Amygdala (tissue), 56 donors: Measurements from ENCODE around the gene KCTD2.
"Not testable (repeated sequence)": the region's sequence is repeated elsewhere in the genome, so short reads cannot be mapped to it uniquely, and the experiment has no call there.

Experiments
- DNase-seq, 56 donors: peaks; one replicate each; lab custom pipeline; 2025; lab: John Stamatoyannopoulos, UW

KCTD2 gene

DNA sequence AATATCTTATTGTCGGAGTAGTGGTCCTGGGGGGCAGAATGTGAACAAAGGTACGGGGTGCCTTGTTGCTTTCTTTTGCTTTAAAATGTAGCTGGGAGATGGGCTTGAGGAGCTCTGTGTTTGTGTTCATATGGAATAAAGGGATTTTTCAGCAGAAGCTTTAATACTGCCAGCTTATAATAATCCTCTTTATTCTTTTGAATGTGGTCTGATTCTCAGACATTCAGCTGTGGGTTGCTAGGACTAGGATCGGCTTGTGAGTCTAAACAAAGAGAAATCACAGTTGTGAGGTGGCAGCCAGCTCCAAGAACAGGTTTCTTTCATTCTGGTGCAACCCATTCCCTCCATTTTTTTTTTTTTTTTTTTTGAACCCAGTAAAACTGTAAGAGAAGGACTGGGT, 27.3 kb upstream of the KCTD2 start:
- DNase-seq = peak in 2 of 56 donors; percentile 18 to 25

GRCh38 chr17:75020331-75021110, 26.5 kb upstream of the KCTD2 start:
- peak in 22 of 56 donors; percentile 15 to 75 (median 44) for DNase-seq

GRCh38 chr17:75024686-75025397, 22.2 kb upstream of the KCTD2 start:
- DNase-seq = no peak

DNA sequence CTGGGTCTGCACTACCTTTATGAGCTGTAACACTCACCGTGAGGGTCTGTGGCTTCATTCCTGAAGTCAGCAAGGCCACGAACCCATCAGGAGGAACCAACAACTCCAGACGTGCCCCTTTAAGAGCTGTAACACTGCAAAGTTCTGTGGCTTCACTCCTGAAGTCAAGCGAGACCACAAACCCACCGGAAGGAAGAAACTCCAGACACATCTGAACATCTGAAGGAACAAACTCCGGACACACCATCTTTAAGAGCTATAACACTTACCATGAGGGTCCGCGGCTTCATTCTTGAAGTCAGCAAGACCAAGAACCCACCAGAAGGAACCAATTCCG, 21.7 kb upstream of the KCTD2 start:
- DNase-seq = not testable (repeated sequence)

DNA sequence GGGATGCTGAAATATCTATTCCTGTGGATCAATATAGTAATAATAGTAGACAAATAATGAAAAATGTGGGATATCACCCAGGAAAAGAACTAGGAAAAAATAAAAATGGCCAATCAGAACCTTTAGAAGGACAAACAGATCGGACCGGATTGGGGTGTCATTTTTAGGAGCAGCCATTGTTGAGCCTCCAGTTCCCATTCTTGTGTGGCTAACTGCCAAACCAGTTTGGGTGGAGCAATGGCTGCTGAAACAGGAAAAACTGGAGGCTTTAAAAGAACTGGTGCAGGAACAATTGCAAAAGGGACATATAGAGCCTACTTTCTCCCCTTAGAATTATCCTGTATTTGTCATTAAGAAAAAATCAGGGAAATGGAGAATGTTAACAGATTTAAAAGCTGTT, 20.4 kb upstream of the KCTD2 start:
- DNase-seq = not testable (repeated sequence)

GRCh38 chr17:75030161-75030560, 16.9 kb upstream of the KCTD2 start:
- no peak for DNase-seq

DNA sequence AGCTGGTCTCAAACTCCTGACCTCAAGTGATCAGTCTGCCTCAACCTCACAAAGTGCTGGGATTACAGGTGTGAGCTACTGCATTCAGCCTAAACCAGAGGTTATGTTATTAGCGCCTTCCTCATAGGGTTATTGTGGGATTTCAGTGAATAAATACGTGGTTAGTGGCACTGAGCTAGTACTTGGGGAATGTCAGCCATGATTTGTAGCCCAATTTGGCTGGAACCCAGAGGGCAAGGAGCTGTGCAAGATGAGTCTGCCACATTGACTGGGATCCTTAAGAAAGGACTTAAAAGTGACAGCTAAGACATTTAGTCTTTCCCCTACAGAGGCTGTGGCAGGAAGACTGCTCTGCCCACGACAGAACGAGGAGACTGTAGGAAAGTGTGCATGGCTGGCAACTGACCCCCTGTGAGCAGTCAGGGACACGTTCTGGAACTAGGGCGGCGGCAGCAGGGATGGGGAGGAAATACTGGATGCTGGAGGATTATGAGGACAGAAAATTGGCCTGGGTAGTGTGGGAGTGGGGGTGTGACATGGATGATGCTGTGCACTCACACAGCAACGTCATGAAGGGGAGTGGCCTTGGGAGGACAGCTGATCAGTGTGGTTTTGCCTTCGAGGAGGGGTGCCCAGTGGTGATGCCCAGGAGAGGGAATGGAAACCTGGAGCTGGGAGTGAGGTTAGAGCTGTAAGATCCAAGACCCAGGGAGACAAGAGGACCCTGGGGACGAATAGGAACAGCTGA, 14.9 kb upstream of the KCTD2 start:
- peak in 53 of 56 donors; percentile 28 to 92 (median 78) for DNase-seq

GRCh38 chr17:75032720-75033280, 14.2 kb upstream of the KCTD2 start:
- DNase-seq = peak in 3 of 56 donors; percentile 48 to 66 (median 64)

DNA sequence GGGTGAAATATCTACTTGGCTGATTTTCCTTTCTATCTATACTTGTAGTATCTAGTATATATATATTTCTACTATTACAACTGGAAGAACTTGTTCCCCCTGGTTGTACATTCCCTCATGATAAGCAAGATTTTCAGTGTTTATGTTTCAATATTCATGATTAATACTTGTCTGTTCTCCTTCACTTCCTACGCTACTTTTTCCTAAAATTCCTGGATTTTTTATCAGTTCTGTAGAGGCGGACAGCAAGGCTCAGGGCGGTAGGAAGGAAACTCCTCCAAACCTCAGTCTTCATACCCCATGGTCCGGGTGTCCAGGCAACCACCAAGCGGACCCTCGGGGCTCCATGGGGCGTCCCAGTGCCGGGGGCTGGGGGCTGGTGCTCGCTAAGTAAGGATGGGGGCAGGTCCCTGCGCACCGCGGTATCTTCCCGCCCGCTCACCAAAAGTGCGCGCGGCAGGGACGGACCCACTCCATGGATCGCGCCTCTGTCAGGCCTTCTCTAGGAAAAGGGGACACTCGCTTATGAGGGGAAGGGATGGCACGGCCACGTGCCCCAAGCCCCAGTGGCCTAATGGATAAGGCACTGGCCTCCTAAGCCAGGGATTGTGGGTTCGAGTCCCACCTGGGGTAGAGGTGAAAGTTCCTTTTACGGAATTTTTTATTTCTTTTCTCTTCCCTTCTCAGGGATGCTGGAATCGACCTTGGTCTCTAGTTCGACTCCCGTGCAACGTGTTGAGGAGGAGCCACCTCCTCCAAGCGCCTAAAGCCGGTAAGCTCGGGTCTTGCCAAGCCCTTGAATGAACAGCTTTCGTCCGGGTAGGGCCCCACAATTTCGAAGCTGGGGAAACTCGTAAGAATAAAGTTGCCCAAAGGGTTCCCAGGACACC, 13.4 kb upstream of the KCTD2 start:
- DNase-seq = peak; percentile 37 to 95 (median 82)

DNA sequence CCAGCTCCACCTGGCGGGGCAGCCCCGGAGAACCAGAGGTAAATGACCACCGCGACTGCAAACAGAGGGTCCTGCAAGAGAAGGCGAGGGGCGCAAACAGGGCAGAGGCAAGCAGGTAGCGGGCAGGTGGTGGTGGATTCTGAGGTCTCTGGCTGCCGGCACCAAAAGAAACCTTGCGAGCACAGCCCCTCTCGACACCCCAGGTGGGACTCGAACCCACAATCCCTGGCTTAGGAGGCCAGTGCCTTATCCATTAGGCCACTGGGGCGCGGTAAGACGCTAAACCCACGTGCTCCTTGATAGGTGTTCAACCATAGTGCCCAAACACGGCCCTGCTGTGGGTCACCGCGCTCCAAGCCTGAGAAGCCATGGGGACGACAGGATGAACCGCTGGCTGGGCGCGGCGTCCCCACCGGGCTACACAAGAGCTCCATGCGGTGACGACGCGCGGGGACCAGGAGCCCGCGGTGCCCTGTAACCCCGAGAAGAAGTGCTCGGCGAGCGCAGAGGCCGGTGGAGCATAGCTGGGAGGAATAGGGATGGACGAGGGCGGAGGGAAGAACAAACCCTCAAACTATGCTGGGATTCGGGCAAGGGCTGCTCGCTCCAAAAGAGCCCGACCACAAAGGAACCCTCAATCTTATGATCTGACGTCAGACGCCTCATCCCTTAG, 12.7 kb upstream of the KCTD2 start:
- peak in 55 of 56 donors; percentile 43 to 96 (median 76) for DNase-seq

DNA sequence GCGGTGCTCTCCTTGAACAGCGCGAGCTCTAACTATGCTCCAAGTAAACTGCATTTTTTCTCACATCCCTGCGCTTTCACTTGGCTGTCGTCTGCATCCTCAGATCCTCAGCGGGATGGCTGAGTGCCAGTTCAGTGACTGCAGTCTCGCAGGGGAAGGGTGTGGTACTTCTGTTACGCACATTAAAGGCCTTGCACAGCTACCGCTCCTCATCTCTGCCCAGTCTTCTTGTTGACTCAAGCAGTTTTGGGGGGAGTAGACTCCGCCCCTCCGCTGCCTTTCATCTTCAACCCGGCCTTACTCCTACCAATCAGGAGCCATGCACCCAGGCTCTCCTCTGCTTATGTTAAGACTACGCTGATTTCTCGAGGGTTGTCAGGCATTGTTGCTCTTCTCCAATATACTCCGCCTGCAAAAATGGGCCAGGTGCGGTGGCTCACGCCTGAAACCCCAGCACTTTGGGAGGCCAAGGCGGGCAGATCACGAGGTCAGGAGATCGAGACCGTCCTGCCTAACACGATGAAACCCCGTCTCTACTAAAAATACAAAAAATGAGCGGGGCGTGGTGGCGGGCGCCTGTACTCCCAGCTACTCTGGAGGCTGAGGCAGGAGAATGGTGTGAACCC, 10.3 kb upstream of the KCTD2 start:
- peak in 21 of 56 donors; percentile 8 to 70 (median 34) for DNase-seq

GRCh38 chr17:75039238-75039637, 7.8 kb upstream of the KCTD2 start:
- no peak for DNase-seq

DNA sequence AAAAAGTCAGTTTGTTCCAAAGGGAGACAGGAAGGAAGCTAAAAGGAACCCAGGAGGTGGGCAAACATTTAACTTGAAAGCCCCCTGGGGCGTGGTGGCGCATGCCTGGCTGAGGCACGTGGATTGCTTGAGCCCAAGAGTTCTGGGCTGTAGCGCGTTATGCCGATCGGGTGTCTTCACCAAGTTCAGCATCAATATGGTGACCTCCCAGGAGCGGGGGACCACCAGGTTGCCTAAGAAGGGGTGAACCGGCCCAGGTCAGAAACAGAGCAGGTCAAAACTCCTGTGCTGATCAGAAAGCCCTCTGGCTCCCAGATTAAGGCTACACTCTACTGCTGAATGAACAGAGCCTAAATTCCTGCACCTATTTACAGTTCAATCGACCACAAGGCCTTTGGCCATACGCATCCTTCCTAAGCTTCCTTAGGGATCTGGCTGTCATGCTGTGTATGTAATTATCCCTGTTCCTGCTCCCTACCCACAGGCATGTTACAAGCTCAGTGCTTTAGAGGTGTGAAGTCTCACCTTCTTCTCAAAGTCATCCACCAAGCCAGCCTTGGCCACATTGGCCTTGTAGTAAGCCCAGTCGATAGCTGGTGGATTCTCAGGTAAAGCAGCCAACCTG, 5.3 kb upstream of the KCTD2 start:
- DNase-seq = no peak

DNA sequence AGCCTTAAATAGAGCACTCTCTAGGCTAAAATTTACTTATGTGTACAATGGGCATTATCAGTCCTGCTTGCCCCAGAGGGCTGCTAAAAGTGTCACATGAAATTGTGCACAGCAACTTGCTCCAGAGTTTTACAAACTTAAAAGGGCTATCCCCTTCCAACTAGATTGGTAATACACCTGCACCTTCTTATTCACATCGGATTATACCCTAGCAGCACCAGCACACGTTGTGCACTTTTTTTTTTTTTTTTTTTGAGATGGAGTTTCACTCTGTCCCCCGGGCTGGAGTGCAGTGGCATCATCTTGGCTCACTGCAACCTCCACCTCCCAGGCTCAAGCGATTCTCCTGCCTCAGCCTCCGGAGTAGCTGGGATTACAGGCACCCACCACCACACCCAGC, 3.2 kb upstream of the KCTD2 start:
- DNase-seq = not testable (repeated sequence)

- DNase-seq = no peak
These were observed 2.3 kb upstream of the KCTD2 start for GRCh38 chr17:75044716-75045115.

DNA sequence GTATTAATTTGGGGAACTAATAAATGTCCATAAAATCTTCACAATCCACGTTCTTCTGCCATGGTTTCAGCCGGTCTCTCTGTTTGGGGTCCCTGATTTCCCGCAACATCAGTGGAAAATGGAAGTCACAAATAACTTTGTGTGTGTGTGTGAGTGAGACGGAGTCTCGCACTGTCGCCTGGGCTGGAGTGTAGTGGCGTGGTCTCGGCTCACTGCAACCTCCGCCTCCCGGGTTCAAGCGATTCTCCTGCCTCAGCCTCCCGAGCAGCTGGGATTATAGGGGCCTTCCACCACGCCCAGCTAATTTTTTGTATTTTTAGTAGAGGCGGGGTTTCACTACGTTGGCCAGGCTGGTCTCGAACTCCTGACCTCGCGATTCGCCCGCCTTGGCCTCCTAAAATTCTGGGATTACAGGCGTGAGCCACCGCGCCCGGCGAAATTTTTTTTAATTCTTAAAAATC, 1.0 kb upstream of the KCTD2 start:
- DNase-seq = not testable (repeated sequence)

GRCh38 chr17:75047398-75048098, 523 bp downstream of the KCTD2 start:
- peak in 19 of 56 donors; percentile 12 to 54 (median 36) for DNase-seq
